ENCODE measurements around the gene PITPNB.

DNA sequence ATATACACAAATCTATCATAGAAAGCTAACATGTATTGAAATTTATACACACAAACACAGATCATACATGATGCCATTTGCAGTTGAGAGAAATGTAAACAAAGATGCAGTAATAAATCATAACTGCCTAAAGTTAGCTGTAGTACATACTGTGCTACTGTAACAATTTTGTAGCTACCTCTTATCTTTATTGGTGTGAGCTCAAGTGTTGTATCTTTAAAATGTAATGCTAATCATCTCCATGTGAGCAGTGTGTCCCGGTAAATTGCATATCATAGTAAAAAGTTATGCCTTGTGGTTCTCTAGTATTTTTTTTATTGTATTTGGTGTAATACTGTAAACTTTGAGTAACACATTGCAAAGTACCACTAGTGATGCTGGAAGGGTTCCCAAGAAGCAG lies 16.8 kb upstream of the PITPNB start:
- TF ChIP-seq, protein P1, sequence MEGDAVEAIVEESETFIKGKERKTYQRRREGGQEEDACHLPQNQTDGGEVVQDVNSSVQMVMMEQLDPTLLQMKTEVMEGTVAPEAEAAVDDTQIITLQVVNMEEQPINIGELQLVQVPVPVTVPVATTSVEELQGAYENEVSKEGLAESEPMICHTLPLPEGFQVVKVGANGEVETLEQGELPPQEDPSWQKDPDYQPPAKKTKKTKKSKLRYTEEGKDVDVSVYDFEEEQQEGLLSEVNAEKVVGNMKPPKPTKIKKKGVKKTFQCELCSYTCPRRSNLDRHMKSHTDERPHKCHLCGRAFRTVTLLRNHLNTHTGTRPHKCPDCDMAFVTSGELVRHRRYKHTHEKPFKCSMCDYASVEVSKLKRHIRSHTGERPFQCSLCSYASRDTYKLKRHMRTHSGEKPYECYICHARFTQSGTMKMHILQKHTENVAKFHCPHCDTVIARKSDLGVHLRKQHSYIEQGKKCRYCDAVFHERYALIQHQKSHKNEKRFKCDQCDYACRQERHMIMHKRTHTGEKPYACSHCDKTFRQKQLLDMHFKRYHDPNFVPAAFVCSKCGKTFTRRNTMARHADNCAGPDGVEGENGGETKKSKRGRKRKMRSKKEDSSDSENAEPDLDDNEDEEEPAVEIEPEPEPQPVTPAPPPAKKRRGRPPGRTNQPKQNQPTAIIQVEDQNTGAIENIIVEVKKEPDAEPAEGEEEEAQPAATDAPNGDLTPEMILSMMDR (IDR thresholded peaks at IDR 0.05), result no peak
- TF ChIP-seq POLR2A (IDR thresholded peaks at IDR 0.05), result no peak
- TF ChIP-seq EP300 (IDR thresholded peaks at IDR 0.05), result no peak

Measured in suprapubic skin (tissue), 3 donors.